Neural cell (in vitro differentiated cells): ENCODE measurements around the gene EXOC3L2. TPM values are rescaled to one million over a fixed set of nuclear protein-coding genes. Genes with fewer than 3 reads are reported as not detected.

Experiments used
- H2AFZ ChIP-seq: fragments of 200-600, 300-800 bp; sonication (generic), shearing (Covaris generic); 2 replicates; pipeline ENCODE4 v1.6.0; 2014; ENCODE audit warnings: low read depth, mild to moderate bottlenecking, antibody characterized with exemption, low read length, moderate library complexity
- H3F3A ChIP-seq: fragments of 200-600 bp; shearing (Covaris generic); 2 replicates; pipeline ENCODE4 v1.6.1; 2016; ENCODE audit warnings: mild to moderate bottlenecking, moderate library complexity, mixed read lengths, antibody characterized with exemption, low read length; ENCODE audit not compliant: insufficient read depth, poor library complexity, severe bottlenecking
- H3K27ac ChIP-seq: fragments of 200-600, 300-800 bp; sonication (generic), shearing (Covaris generic); 2 replicates; pipeline ENCODE4 v1.5.1; 2014; ENCODE audit warnings: mild to moderate bottlenecking, low read length, moderate library complexity
- H3K27me3 ChIP-seq: fragments of 300-800, 200-600 bp; sonication (generic), shearing (Covaris generic); 2 replicates; pipeline ENCODE4 v1.6.0; 2014; ENCODE audit warnings: mild to moderate bottlenecking, low read depth, low read length, moderate library complexity; ENCODE audit not compliant: insufficient read depth
- H3K36me3 ChIP-seq: fragments of 300-800, 200-600 bp; sonication (generic), shearing (Covaris generic); 2 replicates; pipeline ENCODE4 v1.5.1; 2014; ENCODE audit warnings: mild to moderate bottlenecking, antibody characterized with exemption, low read length, moderate library complexity; ENCODE audit not compliant: insufficient read depth
- H3K4me2 ChIP-seq: fragments of 300-800, 200-600 bp; sonication (generic), shearing (Covaris generic); 2 replicates; pipeline ENCODE4 v1.6.0; 2014; ENCODE audit warnings: mild to moderate bottlenecking, low read length
- H3K4me3 ChIP-seq: fragments of 300-800, 200-600 bp; sonication (generic), shearing (Covaris generic); 2 replicates; pipeline ENCODE4 v1.5.1; 2014; ENCODE audit warnings: mild to moderate bottlenecking, low read length, moderate library complexity
- H3K79me2 ChIP-seq: fragments of 200-600 bp; shearing (Covaris generic); replicated peaks from 2 replicates; pipeline ENCODE4 v1.6.0; 2014; ENCODE audit warnings: mild to moderate bottlenecking, low read length, moderate library complexity; ENCODE audit not compliant: insufficient read depth
- H3K9ac ChIP-seq: fragments of 300-800, 200-600 bp; sonication (generic), shearing (Covaris generic); 2 replicates; pipeline ENCODE4 v1.6.1; 2016; ENCODE audit warnings: mild to moderate bottlenecking, low read length, mixed read lengths
- H3K9me2 ChIP-seq: fragments of 200-600 bp; shearing (Covaris generic); 2 replicates; pipeline ENCODE4 v1.6.1; 2016; ENCODE audit warnings: mild to moderate bottlenecking, low read length, mixed read lengths; ENCODE audit not compliant: insufficient read depth
- H3K9me3 ChIP-seq: fragments of 200-600, 300-800 bp; sonication (generic), shearing (Covaris generic); 2 replicates; pipeline ENCODE4 v1.6.1; 2016; ENCODE audit warnings: mild to moderate bottlenecking, mixed run types, low read length, moderate library complexity, mixed read lengths
- H4K20me1 ChIP-seq: fragments of 200-600 bp; shearing (Covaris generic); 2 replicates; pipeline ENCODE4 v1.6.1; 2016; ENCODE audit warnings: mild to moderate bottlenecking, mixed run types; ENCODE audit not compliant: insufficient read depth
- EP300 ChIP-seq: fragments of 450-650 bp; conservative IDR thresholded peaks from 2 replicates; pipeline ENCODE4 v1.6.1; 2014; ENCODE audit warnings: antibody characterized with exemption, mild to moderate bottlenecking, moderate library complexity; ENCODE audit not compliant: poor library complexity, severe bottlenecking
- EZH2 ChIP-seq: fragments of 200-600, 300-800 bp; shearing (Covaris generic), sonication (generic); IDR thresholded peaks from 2 replicates; pipeline ENCODE4 v1.6.1; 2014; ENCODE audit warnings: antibody characterized with exemption, low read length, borderline replicate concordance, mild to moderate bottlenecking; ENCODE audit not compliant: insufficient read depth, poor library complexity, severe bottlenecking
- MXI1 ChIP-seq: fragments of 450-650 bp; conservative IDR thresholded peaks from 2 replicates; pipeline ENCODE4 v1.6.1; 2014; ENCODE audit warnings: antibody characterized with exemption, mild to moderate bottlenecking; ENCODE audit not compliant: poor library complexity, severe bottlenecking
- POLR2AphosphoS5 ChIP-seq: IDR thresholded peaks from 2 replicates; pipeline ENCODE4 v1.6.1; 2012
- RAD21 ChIP-seq: fragments of 450-650 bp; conservative IDR thresholded peaks from 2 replicates; pipeline ENCODE4 v1.6.1; 2014; ENCODE audit warnings: antibody characterized with exemption, mild to moderate bottlenecking, moderate library complexity
- SMC3 ChIP-seq: fragments of 450-650 bp; conservative IDR thresholded peaks from 2 replicates; pipeline ENCODE4 v1.6.1; 2014; ENCODE audit warnings: antibody characterized with exemption, mild to moderate bottlenecking, moderate library complexity; ENCODE audit not compliant: poor library complexity
- TAF1 ChIP-seq: IDR thresholded peaks from 2 replicates; pipeline ENCODE4 v1.6.1; 2012; ENCODE audit warnings: low read depth
- polyA plus RNA-seq: library from polyadenylated mRNA; depleted of rRNA; stranded (reverse); fragments of >200 nt; gene quantifications from 2 replicates; pipeline ENCODE4 v1.2.3, GENCODE V29; 2014
- TF ChIP-seq, protein P1 (sequence below): fragments of 450-650 bp; IDR thresholded peaks from 2 replicates; pipeline ENCODE4 v1.5.1; 2014; ENCODE audit warnings: antibody characterized with exemption, mild to moderate bottlenecking, moderate library complexity; ENCODE audit not compliant: poor library complexity, severe bottlenecking
- TF ChIP-seq, protein P2 (sequence below): IDR thresholded peaks from 2 replicates; pipeline ENCODE4 v1.6.1; 2012; ENCODE audit warnings: borderline replicate concordance

Gene EXOC3L2
- polyA plus RNA-seq, 1 donor from 2014 or later, result not detected

DNA sequence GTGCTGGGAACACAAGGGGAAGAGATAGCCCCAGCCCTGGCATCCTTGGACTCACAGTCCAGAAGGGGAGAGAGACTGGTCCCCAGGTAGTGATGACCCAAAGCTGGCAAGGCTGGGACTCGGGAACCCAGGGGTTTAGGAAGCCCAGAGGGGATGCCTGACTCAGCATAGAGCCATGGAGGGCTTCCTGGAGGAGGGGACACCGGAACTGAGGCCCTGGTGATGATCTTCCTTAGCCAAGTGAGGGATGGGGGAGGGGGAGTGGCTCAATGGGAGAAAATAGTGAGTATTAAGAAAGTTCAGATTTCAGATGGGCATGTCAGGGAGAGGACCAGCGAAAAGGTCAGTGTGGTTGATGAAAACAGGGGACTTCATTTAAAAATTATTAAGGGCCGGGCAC is 26.8 kb downstream of the EXOC3L2 start:
- H3K9me2 ChIP-seq, result no peaks in the 10 kb centered on the region
- H3K4me2 ChIP-seq, result no peak overlapping the region
- H2AFZ ChIP-seq, result no peak overlapping the region
- H3K27ac ChIP-seq, result no peak overlapping the region
- no peaks in the 10 kb centered on the region for H4K20me1 ChIP-seq
- no peak overlapping the region for H3K9ac ChIP-seq
- H3K27me3 ChIP-seq, result peaks cover 68% of the 10 kb centered on the region
- H3K9me3 ChIP-seq, result no peaks in the 10 kb centered on the region
- no peaks in the 10 kb centered on the region for H3F3A ChIP-seq
- no peaks in the 10 kb centered on the region for H3K79me2 ChIP-seq
- H3K4me3 ChIP-seq, result no peak overlapping the region
- no peak for TF ChIP-seq EP300
- no peak for TF ChIP-seq TAF1
- TF ChIP-seq, protein P1, sequence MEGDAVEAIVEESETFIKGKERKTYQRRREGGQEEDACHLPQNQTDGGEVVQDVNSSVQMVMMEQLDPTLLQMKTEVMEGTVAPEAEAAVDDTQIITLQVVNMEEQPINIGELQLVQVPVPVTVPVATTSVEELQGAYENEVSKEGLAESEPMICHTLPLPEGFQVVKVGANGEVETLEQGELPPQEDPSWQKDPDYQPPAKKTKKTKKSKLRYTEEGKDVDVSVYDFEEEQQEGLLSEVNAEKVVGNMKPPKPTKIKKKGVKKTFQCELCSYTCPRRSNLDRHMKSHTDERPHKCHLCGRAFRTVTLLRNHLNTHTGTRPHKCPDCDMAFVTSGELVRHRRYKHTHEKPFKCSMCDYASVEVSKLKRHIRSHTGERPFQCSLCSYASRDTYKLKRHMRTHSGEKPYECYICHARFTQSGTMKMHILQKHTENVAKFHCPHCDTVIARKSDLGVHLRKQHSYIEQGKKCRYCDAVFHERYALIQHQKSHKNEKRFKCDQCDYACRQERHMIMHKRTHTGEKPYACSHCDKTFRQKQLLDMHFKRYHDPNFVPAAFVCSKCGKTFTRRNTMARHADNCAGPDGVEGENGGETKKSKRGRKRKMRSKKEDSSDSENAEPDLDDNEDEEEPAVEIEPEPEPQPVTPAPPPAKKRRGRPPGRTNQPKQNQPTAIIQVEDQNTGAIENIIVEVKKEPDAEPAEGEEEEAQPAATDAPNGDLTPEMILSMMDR, result no peak
- TF ChIP-seq, protein P2, sequence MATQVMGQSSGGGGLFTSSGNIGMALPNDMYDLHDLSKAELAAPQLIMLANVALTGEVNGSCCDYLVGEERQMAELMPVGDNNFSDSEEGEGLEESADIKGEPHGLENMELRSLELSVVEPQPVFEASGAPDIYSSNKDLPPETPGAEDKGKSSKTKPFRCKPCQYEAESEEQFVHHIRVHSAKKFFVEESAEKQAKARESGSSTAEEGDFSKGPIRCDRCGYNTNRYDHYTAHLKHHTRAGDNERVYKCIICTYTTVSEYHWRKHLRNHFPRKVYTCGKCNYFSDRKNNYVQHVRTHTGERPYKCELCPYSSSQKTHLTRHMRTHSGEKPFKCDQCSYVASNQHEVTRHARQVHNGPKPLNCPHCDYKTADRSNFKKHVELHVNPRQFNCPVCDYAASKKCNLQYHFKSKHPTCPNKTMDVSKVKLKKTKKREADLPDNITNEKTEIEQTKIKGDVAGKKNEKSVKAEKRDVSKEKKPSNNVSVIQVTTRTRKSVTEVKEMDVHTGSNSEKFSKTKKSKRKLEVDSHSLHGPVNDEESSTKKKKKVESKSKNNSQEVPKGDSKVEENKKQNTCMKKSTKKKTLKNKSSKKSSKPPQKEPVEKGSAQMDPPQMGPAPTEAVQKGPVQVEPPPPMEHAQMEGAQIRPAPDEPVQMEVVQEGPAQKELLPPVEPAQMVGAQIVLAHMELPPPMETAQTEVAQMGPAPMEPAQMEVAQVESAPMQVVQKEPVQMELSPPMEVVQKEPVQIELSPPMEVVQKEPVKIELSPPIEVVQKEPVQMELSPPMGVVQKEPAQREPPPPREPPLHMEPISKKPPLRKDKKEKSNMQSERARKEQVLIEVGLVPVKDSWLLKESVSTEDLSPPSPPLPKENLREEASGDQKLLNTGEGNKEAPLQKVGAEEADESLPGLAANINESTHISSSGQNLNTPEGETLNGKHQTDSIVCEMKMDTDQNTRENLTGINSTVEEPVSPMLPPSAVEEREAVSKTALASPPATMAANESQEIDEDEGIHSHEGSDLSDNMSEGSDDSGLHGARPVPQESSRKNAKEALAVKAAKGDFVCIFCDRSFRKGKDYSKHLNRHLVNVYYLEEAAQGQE, result no peak
- TF ChIP-seq MXI1, result no peak
- TF ChIP-seq RAD21, result no peak
- no peak for TF ChIP-seq SMC3
- TF ChIP-seq POLR2AphosphoS5, result no peak
- TF ChIP-seq EZH2, result no peak
- no peaks in the 10 kb centered on the region for H3K36me3 ChIP-seq

DNA sequence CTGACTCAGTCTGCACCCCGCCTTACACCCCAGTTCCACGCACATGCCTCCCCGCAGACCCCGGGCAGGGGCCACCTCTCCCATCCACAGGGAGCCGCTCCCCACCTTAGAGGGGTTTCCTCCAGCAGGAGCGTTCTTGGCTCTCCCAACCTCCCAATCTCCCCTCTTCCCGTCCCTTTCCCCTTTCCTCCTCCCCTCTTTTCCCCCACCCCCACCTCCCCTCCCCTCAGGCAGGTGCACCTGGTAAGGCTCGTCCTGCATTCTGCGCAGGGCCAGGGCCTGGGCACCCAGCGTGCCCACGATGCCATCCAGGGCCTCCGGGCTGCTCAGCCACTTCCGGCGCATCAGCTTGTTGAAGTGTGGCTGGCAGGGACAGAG is 27.3 kb downstream of the EXOC3L2 start:
- Histone ChIP-seq H3K79me2 (no peaks in the 10 kb centered on the region), H4K20me1 (no peaks in the 10 kb centered on the region), H2AFZ (no peak overlapping the region), H3K36me3 (no peaks in the 10 kb centered on the region), H3K4me2 (no peak overlapping the region), H3F3A (no peaks in the 10 kb centered on the region), H3K4me3 (no peak overlapping the region), H3K27me3 (peaks cover 68% of the 10 kb centered on the region), H3K27ac (no peak overlapping the region), H3K9me2 (no peaks in the 10 kb centered on the region), H3K9ac (no peak overlapping the region), H3K9me3 (no peaks in the 10 kb centered on the region)
- TF ChIP-seq, protein P2, result no peak
- no peak for TF ChIP-seq TAF1
- no peak for TF ChIP-seq RAD21
- no peak for TF ChIP-seq POLR2AphosphoS5
- TF ChIP-seq, protein P1, result no peak
